GM18508 (cell line): ENCODE measurements around the gene HRK.

Experiments used
- ATAC-seq: cut with Tn5 transposase; IDR thresholded peaks from one replicate; pipeline ENCODE4 v1.9.1; 2021; ENCODE audit warnings: moderate number of reproducible peaks; ENCODE audit not compliant: insufficient read depth, unreplicated experiment

The HRK gene

GRCh38 chr12:116881325-116881876, at the start of gene HRK:
HRK (minus strand) TSS chr12:116881441; CDS start chr12:116881307, 134 bp downstream.
- ATAC-seq, result no peak

DNA sequence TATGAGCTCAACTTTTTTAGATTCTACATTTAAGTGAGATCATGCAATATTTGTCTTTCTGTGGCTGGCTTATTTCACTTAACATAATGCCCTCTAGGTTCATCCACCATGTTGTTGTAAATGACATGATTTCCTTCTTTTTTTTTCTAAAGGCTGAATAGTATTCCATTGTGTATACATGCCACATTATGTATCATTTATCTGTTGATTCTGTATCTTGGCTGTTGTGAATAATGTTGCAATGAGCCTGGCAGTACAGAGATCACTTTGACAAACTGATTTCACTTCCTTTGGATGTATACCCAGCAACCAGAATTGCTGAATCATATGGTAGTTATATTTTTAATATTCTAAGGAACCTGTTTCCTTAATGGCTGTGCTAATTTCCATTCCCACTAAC, 48.6 kb upstream of the HRK start:
- ATAC-seq, result no peak

DNA sequence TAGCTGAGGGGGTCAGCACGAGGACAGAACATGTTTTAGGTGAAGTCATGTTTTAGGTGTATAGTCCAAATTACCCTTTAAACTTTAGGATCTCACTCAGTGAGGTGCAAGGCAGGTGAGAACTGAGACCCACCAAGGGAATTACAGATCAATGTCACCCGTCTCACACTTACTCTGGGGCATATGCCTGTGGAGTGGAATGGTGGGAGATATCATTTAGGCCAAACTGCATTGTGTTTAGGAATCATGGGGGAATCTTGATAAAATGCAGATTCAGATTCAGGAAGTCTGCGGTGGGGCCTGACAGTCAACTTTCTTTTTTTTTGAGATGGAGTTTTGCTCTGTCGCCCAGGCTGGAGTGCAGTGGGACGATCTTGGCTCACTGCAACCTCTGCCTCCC, 47.3 kb upstream of the HRK start:
- no peak for ATAC-seq

- no peak for ATAC-seq
These were observed 46.2 kb upstream of the HRK start for GRCh38 chr12:116927244-116927940.

- ATAC-seq, result no peak
These were observed 45.3 kb upstream of the HRK start for GRCh38 chr12:116926283-116927243.

GRCh38 chr12:116924558-116925453, 43.6 kb upstream of the HRK start:
- ATAC-seq, result peak; percentile 59

GRCh38 chr12:116922194-116922897, 41.1 kb upstream of the HRK start:
- ATAC-seq, result peak; percentile 39

GRCh38 chr12:116920939-116921338, 39.7 kb upstream of the HRK start:
- ATAC-seq, result no peak

DNA sequence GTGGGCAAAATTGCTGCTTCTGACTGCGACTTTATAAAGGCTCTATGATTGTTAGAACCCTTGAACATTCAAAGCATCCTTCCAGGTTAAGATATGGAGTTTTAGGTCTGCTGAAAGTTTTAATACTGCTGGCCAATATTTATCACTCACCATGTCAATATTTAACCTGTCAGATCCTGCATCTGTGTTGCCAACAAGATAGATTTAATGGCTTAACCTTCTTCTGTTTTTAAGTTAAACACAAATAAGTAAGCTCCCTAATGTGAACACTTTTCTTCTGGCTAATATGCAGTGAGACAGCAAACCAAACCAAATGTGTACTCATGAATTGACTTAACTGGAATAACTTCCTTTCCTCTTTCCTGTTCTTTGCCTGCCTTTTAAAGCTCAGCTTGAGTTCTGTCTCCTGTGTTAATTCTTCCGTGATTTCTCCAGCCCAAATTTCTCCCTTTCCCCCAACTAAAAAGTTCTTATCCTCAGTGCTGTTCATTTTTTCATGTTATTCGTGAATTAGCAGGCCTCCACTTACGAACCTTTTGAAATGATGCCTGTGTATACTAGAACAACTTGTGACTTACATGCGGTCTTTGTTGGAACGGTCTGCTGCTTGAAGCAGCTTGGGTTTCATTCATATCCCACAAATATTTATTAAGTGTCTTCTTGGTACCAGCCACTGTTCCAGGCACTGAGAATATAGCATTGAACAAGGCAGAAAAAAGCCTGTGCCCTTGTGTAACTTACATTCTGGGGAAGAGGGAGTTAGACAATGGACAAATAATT, 38.7 kb upstream of the HRK start:
- no peak for ATAC-seq

DNA sequence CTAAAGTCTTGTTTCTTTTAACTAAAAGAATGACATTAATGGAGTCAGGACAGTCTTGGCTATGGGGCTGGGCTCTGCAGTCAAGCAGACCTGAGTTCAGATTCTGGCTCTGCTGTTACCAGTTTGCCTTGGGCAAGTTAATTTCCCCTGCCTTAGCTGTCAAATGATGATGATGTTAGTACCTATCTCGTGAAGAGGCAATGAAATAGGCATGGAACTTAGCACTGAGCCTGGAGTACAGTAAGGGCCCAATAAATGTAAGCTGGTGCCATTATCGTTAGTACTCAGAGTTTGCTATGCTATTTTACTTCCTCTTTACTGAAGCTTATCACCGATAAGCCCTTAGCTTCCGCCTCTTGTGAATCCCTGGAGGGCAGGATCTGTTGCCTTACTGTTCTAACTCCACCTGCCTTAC, 38.0 kb upstream of the HRK start:
- no peak for ATAC-seq

GRCh38 chr12:116918464-116918863, 37.2 kb upstream of the HRK start:
- no peak for ATAC-seq

DNA sequence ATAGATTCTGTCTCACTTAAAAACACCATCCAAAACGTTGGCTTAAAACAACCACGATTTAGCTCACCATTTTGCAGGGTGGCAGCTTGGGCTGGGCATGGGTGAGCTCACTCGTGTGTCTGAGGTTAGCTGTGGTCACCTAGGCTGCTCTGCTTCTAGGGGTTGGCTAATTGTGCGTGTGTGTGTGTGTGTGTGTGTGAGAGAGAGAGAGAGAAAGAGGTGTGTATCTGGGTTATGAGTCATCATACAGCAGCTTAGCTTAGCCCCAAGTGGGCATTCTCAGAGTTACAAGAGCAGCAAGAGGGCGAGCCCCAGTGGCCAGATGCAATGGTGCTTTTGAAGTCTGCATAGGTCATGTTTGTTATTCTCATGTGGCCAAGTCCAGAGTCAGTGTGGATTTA, 35.5 kb upstream of the HRK start:
- peak; percentile 69 for ATAC-seq

GRCh38 chr12:116916122-116916521, 34.9 kb upstream of the HRK start:
- ATAC-seq, result no peak

DNA sequence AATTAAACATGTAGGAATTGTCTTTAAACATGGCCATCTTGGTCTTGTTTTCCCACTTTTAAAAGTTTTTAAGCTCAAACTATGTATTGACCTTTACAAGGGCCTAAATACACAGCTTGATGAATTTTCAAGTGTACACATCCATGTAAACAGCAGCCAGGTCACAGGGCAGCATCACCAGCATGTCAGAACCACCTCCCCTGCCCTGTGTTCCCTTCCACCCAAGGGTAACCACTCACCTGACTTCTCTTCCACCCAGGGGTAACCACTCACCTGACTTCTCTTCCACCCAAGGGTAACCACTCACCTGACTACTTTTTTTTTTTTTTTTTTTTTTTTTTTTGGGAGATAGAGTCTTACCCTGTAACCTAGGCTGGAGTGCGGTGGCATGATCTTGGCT, 34.1 kb upstream of the HRK start:
- ATAC-seq, result no peak

DNA sequence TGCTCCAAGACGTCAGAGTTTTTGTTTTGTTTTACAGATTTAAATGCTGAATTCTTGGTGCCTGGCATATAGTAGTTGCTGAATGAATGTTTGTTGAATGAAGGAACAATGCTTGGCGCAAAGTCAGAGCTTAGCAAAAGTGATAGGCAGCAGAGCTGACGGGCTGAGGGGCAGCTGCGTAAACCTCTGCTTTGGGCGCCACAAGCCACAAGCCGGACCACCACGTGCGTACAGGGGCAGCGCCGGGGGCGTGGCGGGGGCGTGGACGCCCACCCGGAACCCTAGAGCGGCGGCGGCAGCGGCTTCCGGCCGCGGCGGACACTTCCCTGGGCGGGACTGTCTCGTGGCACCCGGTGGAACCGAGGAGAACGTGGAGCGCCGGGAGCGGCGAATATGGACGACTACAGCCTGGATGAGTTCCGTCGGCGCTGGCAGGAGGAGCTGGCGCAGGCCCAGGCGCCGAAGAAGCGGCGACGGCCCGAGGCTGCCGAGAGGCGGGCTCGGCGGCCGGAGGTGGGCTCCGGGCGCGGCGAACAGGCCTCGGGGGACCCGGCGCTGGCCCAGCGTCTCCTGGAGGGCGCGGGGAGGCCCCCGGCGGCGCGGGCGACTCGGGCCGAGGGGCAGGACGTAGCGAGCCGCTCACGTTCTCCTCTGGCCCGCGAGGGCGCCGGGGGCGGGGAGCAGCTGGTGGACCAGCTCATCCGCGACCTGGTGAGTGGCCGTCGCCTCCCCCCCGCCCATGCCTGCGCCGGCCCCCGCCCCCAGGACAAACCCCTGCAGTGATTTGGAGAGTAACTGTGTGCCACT, 29.6 kb upstream of the HRK start, which contains the start of gene FBXW8:
TSS of gene FBXW8 (plus strand) at position 306 of the 807 bp plus-strand sequence. CDS start at position 394, 88 bp downstream.
- no peak for ATAC-seq

DNA sequence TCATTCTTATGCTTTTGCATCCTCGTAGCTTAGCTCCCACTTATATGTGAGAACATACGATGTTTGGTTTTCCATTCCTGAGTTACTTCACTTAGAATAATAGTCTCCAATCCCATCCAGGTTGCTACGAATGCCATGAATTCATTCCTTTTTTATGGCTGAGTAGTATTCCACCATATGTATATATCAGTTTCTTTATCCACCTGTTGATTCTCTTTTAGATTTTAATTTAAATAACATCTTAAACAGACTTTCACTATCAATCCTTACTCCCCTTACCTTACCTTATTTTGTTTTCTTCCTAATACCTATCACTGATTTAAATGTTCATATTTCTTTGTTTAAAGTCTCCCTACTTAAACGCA, 29.0 kb upstream of the HRK start:
- no peak for ATAC-seq

- no peak for ATAC-seq
These were observed 25.0 kb upstream of the HRK start for GRCh38 chr12:116906285-116906684.

DNA sequence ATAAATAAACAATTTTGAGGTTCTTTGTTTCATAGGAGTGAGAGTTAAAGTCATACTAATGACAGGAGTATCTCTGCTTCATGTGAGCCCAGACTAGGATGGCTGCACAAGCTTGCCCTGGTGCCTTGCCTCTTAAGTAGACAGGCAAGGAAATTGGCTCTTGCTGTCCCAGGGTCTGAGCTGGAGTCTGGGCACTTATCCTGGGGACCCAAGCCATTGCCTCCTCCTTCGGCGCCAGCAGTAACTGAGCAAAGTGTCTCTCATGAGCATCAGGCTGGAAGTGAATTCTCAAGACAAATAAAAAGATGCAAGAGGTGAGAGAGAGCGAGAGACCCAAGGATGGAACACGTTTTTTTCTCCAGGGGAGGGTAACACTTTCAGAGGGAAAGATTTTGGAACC, 22.6 kb upstream of the HRK start:
- no peak for ATAC-seq
